Cerebellar nuclear complex (tissue), 1 donor: ENCODE data around the gene IGFL1.
"Not testable (repeated sequence)": the region's sequence is repeated elsewhere in the genome, so short reads cannot be mapped to it uniquely, and the experiment has no call there.

Experiments used
- DNase-seq, 2 experiments: peaks; one replicate each; lab custom pipeline; 2025; lab: John Stamatoyannopoulos, UW

Gene IGFL1

DNA sequence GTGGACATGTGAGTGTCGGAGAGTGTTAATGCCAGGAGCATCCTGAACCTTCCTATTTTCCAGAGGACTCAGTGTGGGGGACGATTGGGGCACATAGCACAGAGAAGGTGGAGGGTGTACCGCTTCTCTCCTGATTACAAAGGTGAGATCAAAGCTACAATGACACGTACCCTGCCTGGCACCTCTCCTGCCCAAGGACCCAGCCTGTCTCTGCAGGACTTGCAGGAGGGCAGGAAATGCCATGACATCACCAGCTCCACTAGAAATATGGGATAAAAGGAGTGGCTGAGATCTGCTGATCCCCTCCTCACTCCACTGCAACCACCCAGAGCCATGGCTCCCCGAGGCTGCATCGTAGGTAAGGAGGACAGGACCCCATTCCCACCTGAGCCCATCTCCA, at the start of gene IGFL1:
IGFL1 (plus strand) TSS at position 301 of the 400 bp plus-strand sequence; CDS start at position 334, 33 bp downstream.
- no peak for DNase-seq

DNA sequence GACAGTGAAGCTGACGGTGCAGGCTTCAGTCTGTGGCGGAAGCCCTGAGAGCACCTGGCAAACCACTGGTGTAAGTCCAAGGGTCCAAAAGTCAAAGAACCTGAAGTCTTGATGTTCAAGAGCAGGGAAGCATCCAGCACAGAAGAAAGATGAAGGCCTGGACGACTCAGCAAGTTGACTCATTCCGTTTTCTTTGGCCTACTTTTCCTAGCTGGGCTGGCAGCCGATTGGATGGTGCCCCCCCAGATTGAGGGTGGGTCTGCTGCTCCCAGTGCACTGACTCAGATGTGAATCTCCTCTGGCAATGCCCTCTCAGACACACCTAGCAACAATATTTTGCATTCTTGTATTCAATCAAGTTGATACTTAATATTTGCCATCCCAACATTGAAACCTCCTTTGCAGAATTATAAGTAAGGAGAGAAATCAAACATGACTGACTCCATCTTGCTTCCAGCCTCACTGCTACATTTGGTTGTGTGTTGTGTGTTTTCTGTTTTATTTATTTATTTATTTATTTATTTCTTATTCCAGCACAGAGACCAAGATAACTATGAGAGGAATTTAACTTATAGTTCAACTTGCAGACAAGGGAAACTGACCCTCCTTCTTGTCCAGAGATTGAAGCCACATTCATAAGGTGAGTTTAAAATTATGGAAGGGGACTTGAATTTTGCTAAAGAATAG, 48.7 kb upstream of the IGFL1 start:
- no peak for DNase-seq

DNA sequence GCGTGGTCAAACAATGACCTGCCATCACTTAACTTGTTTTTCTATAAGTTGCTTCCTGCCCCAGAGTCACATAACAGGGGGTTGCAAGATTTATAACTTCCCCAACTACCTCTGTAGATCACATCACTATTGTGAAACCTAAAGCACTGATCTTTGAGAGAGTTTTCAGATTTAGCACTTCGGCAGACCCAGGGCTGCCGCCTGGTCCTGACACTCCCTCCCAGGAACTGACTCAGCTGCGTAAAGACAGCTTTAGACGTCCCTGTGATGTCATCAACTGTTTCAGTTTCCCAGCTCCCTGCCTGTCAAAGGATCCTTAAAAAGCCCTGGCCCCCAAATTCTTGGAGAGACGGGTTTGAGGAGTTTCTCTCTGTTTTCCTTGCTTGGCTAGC, 48.2 kb upstream of the IGFL1 start:
- DNase-seq, result no peak

DNA sequence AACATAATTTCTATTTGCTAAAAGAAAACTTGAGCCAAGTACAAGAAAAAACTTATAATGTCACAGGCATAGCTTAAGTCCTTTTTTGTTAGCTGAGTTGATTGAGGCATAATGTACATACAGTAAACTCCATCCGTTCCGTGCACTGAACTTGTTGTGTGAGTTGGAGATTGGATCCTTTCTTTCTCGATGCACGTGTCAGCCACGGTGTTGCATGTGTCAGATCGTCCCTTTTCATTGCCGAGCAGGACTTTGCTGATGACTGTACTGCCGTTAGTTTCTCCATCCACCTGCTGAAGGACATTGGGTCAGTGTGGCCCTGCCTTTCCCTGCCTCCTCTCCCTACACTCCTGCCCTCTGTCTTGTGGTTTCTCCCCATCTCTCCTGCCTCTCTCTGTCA, 47.1 kb upstream of the IGFL1 start:
- DNase-seq, result no peak

DNA sequence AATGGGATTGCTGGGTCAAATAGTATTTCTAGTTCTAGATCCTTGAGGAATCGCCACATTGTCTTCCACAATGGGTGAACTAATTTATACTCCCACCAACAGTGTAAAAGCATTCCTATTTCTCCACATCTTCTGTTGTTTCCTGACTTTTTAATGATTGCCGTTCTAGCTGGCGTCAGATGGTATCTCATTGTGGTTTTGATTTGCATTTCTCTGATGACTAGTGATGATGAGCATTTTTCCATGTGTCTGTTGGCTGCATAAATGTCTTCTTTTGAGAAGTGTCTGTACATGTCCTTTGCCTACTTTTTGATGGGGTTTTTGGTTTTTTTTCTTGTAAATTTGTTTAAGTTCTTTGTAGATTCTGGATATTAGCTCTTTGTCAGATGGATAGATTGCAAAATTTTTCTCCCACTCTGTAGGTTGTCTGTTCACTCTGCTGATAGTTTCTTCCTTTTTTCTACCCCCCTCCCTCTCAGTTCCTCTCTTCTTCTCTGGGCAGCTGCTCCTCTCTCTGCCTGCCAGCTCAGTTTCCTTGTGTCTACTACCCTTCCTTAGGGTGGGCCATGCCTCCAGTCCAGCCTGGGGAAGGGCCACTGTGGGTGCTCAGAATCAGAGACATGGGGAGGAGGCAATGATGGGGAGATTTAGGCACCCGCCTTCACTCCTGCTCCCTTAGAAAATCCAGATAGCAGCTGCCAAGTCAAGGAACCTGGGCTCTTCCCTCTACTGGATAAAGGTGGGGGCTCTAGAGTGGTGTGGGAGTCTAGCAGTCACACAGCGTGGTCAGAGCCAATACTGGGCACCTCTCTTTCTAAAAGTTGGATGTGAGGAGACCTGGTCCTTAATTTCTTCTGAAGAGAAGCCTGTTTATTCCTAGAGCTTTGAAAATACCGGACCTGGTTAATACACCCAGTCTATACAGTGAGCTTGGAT, 44.5 kb upstream of the IGFL1 start:
- not testable (repeated sequence) for DNase-seq

DNA sequence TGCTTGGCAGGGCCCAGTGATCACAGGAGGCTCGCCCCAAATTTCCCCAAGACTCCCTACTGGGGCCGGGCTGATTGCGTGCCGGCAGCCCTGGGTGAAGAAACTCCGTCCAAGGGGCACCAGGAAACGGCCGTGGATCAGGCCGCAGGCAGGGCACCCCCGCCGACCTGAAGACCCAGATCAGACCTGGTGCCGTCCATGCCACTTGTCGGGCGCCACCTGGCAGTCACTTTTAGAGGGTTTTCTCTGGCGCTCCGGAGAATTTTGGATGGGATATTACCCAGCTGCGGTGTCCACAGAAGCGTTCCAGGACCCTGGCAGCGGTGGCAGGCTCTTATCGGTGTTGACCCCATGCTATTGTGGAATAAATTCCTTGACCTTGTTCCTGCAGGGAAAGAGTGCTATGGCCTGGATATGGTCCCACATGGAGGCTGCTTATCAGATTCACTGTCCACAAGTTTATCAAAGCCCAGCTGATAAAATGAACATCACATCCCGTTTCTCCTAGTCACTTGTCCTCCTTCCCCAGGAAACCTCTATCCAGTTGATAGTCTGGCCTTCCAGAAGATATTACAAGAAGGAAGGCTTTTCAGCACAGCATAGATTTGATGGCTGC, 43.3 kb upstream of the IGFL1 start:
- no peak for DNase-seq

DNA sequence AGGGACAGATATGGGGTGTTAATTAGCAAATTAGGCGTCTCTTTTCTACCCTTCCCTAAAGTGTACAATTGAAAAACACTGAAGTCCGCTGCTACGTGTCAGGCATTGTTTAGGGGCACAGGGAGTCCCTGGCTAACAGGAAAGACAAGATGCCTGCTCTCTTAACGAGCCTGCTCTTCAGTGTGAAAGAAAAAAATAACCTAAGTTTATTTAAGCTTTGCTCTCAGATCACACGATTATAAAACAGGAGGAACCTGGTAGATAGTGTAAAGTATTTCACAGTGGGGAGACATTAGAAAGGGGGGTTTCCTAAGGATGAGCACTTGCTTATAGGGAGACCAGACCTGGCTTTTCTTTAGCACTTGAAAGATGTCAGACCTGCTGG, 42.8 kb upstream of the IGFL1 start:
- DNase-seq, result no peak

DNA sequence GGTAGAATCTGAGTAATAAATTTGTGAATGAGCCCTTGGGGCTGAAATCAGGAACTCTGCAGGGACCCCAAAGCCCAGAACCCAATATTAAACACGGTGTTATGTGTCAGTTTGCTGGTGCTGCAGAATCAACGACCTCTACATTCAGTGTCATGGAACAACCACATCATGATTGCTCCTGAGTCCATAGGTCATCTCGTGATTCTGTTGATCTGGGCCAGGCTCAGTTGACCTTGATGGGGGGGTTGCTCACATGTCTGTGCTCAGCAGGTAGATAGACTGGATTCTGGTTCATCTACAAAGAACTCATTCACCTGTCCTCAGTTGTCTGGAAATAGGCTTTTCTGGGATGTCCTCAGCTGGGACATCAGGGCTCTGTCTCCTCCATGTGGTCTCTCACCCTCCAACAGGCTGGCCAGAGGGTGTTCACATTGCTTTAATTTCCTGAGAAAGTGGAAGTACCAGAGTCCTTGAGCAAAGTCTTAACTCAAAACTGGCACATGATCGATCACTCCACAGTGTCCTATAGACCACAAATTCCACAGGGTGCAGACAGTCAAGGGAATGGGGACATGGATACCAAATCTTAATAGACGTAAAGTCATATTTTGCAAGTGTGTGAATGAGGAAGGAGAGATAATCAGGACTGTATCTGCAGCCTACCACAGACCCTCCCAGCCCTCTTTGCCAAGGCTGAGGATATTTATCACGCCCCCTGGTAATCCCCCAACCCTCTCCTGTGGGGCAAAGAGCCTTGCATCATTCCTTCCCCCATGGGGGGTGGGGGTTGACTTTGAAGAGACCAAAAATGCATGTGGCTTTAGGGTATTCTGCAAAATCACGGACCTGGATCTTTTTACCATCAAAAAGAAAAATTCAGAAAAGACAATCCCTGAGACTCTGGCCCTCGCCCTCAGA, 39.3 kb upstream of the IGFL1 start:
- DNase-seq, result no peak

DNA sequence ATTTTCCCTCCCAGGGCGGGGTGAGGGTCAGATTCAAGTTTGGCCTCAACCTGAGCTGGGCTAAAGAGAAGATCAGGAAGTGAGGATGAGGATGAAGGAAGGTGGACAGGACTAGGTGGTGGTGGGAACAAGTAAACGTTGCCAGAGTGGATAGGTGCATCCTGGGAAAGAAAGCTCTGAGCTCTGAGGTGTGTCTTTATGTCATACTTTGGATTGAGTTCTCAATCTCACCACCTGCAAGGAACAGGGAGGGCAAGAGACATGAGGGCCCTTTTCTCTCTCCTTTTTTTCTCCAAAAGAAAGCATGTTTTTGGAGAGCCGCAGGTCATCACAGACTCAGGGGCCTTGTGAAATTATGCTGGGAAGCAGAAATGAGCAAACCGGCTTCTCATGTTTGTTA, 38.2 kb upstream of the IGFL1 start:
- DNase-seq, result no peak

DNA sequence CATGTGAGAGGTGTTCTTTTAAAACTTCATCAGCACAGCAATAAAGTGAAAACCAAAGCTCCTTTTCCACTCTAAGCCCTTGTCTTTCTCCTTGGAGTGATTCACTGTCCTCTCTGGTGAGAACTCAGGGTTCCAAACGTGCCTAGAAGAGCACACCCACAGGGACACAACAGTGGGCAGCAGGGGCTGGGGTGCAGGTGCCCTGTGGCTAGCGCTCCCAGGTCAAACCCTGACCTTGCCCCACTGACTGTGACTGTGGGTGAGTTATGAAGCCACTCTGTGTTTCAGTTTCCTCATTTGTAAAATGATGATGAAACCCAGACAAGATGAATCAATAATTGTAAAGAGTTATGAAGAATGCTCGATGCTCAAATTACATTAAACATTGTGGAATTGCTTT, 37.6 kb upstream of the IGFL1 start:
- DNase-seq, result no peak

DNA sequence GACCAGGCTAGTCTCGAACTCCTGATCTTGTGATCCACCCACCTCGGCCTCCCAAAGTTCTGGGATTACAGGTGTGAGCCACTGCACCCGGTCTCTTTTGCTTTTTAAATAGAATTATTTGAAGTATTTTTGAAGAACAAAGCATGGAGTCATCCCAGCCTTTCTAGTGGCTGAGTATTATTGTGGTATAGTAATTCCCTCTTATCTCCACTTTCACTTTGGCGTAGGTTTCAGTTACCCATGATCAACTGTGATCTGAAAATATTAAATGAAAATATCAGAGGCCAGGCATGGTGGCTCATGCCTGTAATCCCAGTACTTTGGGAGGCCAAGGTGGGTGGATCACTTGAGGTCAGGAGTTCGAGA, 36.9 kb upstream of the IGFL1 start:
- DNase-seq, result not testable (repeated sequence)

DNA sequence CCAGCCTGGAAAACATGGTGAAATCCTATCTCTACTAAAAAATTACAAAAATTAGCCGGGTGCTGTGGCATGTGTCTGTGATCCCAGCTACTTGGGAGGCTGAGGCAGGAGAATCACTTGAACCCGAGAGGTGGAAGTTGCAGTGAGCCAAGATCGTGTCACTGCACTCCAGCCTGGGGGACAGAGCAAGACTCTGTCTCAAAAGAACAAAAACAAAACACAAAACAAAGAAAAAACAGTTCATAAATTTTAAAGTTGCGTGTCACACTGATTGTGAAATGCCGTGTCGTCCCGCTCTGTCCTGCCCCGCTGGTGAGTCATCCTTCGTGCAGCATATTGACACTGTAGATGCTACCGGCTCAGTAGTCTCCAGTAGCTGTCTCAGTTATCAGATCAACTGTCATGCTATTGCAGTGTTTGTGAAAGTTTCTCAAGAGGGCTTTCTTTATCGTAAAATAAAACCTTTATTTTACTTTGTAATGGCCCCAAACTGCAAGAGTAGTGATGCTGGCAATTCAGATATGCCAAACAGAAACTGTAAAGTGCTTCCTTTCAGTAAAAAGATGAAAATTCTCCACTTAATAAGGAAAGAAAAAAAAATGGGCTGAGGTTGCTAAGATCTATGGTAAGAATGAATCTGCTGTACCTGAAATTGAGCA, 36.4 kb upstream of the IGFL1 start:
- DNase-seq, result no peak

DNA sequence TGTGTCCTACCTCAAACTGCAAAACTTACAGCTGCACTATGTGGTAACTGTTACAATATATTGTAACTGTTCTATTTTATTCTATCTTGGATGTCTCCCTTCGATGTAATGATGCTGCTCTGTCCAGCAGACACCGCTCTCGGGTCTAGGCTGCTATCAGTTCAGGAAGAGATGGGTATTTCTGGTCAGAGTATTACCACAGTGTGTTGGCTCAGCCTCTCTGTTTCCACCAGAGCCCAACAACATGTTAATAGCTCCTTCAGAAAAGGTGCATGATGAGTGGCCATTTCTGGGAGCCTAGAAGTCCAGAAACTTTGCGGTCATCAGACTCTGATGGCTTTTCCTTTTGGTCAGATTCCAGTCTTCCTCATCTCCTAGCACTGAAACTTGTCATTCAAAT, 35.9 kb upstream of the IGFL1 start:
- DNase-seq, result no peak

DNA sequence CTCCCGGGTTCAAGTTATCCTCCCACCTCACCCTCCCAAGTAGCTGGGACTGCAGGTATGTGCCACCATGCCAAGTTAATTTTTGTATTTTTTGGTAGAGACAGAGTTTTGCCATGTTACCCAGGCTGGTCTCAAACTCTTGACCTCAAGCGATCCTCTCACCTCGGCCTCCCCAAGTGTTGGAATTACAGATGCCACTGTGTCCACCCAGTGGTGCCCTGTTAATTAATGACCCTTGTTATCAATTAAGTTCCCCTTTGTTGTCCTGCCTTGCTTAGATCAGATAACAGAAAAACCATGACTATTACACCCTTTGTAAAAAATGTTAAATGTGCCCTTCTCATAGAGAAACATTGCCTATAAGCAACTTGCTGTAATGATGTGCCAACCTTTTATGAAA, 34.4 kb upstream of the IGFL1 start:
- no peak for DNase-seq

DNA sequence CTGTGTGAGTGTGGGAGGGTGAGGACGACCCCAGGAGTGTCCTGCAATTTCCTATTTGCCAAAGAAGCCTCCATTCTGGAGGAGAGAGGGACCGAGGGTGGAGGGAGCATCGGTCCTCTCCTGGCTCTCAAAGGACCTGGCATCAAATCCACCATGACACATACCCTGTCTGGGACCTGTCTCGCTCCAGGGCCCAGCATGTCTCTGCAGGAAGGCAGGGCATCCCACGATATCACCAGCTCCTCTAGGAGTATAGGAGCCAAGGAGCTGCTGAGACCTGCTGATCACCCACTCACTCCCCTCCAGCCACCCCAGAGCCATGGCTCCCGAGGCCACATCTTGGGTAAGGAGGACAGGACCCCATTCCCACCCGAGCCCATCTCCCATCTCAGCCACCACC, 33.6 kb upstream of the IGFL1 start:
- DNase-seq, result not testable (repeated sequence)

DNA sequence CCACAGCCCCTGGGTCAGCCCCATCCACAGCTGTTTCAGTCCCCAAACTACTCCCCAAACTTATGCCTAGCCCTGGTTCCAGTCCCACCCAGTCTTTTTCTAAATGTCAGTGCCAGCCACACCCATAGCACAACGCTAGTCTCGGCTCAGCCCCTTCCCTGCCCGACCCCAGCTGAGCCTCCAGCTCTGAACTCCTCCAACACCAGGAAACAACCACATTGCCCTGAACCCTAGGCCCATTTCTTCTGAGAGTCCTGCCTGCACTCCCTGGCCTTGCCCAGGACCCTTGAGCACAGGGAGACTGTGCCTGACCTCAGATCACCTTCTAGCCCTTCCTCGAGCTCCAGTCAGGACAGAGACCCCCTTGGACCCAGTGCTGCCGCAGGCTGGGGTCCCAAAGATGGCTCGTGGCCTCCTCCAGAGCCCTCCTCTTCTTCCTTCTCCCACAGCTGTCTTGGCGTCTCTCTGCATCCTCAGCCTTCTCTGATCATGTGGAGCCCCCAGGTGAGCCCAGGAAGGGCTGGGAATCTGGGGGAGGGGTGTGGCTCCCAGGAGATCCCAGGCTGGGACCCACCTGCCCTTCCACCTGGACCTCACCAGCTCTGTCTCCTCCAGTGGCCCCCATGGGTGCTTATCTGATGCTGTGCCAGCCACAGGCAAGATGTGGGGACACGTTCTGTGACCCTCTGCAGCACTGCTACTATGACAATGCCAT, 33.0 kb upstream of the IGFL1 start:
- DNase-seq, result no peak

DNA sequence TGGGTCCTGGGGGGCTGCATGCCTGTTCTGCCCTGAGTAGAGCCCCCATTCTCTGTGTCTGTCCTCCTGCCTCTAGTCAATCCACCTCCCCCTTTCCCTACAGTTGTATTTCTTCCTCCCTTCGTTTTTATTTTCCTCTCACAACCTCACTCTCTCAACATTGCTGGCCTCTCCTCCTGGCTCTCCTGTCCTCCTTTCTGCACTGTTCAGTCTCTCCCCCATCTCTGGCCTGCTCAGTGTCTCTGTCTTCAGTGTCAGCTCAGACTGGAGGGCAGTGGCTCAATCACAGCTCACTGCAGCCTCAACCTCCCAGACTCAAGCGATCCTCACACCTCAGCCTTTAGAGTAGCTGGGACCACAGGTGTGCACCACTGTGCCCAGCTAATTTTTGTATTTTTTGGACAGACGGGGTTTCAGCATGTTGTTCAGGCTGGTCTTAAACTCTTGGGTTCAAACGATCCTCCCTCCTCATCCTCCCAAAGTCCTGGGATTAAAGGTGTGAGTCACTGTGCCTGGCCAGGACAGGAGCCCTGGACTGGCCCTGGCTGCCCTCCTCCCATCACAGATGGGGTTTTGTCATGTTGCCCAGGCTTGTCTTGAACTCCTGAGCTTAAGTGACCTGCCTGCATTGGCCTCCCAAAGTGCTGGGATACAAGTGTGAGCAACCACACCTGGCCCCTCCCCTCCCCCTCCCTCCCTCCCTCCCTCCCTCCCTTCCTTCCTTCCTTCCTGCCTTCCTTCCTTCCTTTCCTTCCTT, 32.0 kb upstream of the IGFL1 start:
- no peak for DNase-seq

DNA sequence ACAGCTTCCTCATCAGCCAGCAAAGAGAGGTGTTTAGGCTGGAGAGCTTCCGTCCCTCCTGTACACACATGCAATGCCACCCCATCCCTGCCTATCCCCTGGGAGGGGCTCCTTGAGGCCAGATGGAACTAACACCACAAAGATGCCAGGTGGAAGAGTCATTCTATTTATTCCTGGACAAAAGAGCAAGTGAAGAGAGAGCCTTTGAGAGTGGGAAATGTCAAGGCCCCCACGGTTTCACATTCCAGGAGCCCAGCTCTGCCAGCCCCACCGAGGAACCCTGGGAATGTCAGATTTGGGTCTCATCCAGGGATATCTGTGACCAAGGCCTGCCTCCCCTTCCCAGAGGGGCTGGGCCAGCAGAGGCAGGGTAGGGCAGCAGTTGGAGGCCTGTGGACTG, 30.8 kb upstream of the IGFL1 start:
- DNase-seq, result no peak

DNA sequence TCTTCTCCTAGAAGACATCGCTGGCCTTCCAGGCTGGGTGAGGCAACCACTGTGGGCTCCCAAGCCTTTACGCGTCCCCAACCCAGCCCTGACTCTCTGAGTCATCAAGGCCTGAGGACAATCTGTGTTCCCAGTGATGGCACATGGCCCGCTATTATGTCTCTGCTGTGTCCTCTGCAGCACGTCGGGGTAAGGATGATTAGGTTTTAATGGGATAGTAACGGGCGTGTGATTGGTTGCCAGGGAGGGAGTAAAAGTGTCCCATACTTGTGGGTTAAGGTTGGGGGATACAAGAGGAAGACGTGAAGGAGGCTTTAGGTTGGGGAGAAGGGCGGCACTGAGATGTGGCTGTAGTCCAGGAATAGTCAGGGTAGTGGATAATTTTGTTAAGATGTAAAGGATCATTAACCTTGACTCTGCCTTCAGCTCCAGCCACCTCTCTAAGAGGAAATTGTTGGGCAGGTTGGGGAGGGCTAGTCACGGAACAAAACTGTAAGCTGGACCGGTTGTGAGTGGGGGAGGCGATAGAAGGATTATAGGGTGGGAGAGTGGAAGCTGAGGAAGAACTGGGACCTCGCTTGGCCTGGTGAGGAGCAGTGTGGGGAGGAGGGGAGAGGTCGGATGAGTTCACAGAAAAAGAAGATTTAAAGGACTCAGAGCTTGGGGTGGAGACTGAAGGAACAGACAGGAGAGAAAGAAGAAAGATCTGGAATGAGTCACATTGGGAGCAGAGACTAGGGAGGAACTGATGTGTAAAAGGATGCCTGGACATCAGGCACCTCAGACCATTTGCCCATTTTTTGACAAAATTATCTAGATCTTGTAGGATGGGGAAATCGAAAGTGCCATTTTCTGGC, 27.9 kb upstream of the IGFL1 start:
- DNase-seq, result no peak
